ENCODE results near the gene SHISA8.

The SHISA8 gene

GRCh38 chr22:41915035-41915785, at the start of gene SHISA8:
SHISA8 (minus strand) TSS chr22:41915074; CDS start chr22:41914667, 407 bp downstream.
- no peak within 1 kb of the TSS for H3K4me2 ChIP-seq (ENCODE audit: low read depth, low read length, poor library complexity, severe bottlenecking)
- H3K79me2 ChIP-seq (ENCODE audit: insufficient read depth, low read length) = no peaks in the 10 kb centered on the region
- H3F3A ChIP-seq (ENCODE audit: low read depth) = no peaks in the 10 kb centered on the region
- H3K27me3 ChIP-seq (ENCODE audit: insufficient read depth, low read length, poor library complexity, severe bottlenecking) = no peaks in the 10 kb centered on the region
- TF ChIP-seq CTCF (conservative IDR thresholded peaks at IDR 0.05; ENCODE audit: low read length) = no peak
- no peak for TF ChIP-seq EZH2phosphoT487 (IDR thresholded peaks at IDR 0.05; ENCODE audit: borderline replicate concordance)
- H3K9me2 ChIP-seq (replicated peaks; ENCODE audit: low read depth, low read length) = no peaks in the 10 kb centered on the region
- H3K9ac ChIP-seq (ENCODE audit: low read depth, low read length, poor library complexity, severe bottlenecking) = no peak within 1 kb of the TSS
- H4K20me1 ChIP-seq (ENCODE audit: insufficient read depth, low read length, poor library complexity, severe bottlenecking) = no peaks in the 10 kb centered on the region
- peaks cover 6% of the 10 kb centered on the region for H3K4me1 ChIP-seq (ENCODE audit: insufficient read depth, low read length, poor library complexity, severe bottlenecking)
- no peaks in the 10 kb centered on the region for H3K9me3 ChIP-seq (ENCODE audit: insufficient read depth, low read depth, low read length)
- H3K36me3 ChIP-seq (ENCODE audit: insufficient read depth, low read length) = no peaks in the 10 kb centered on the region
- H2AFZ ChIP-seq (ENCODE audit: low read length) = no peak within 1 kb of the TSS
- H3K4me3 ChIP-seq (ENCODE audit: low read length, poor library complexity, severe bottlenecking) = no peak within 1 kb of the TSS

GRCh38 chr22:41964112-41964491, 49.2 kb upstream of the SHISA8 start:
- H3K36me3 ChIP-seq (ENCODE audit: insufficient read depth, low read length) = no peaks in the 10 kb centered on the region
- no peaks in the 10 kb centered on the region for H3K9me2 ChIP-seq (replicated peaks; ENCODE audit: low read depth, low read length)
- H3K27me3 ChIP-seq (ENCODE audit: insufficient read depth, low read length, poor library complexity, severe bottlenecking) = no peaks in the 10 kb centered on the region
- no peak overlapping the region for H3K4me2 ChIP-seq (ENCODE audit: low read depth, low read length, poor library complexity, severe bottlenecking)
- peaks cover 3% of the 10 kb centered on the region for H3K4me1 ChIP-seq (ENCODE audit: insufficient read depth, low read length, poor library complexity, severe bottlenecking)
- H3K9me3 ChIP-seq (ENCODE audit: insufficient read depth, low read depth, low read length) = no peaks in the 10 kb centered on the region
- TF ChIP-seq CTCF (conservative IDR thresholded peaks at IDR 0.05; ENCODE audit: low read length) (no peak), EZH2phosphoT487 (IDR thresholded peaks at IDR 0.05; ENCODE audit: borderline replicate concordance) (no peak)
- no peaks in the 10 kb centered on the region for H3F3A ChIP-seq (ENCODE audit: low read depth)
- no peak overlapping the region for H3K4me3 ChIP-seq (ENCODE audit: low read length, poor library complexity, severe bottlenecking)
- H3K9ac ChIP-seq (ENCODE audit: low read depth, low read length, poor library complexity, severe bottlenecking) = no peak overlapping the region
- no peaks in the 10 kb centered on the region for H3K79me2 ChIP-seq (ENCODE audit: insufficient read depth, low read length)
- no peak overlapping the region for H2AFZ ChIP-seq (ENCODE audit: low read length)
- H4K20me1 ChIP-seq (ENCODE audit: insufficient read depth, low read length, poor library complexity, severe bottlenecking) = no peaks in the 10 kb centered on the region

GRCh38 chr22:41963453-41964111, 48.7 kb upstream of the SHISA8 start:
- Histone ChIP-seq H3K36me3 (ENCODE audit: insufficient read depth, low read length) (no peaks in the 10 kb centered on the region), H3K4me2 (ENCODE audit: low read depth, low read length, poor library complexity, severe bottlenecking) (no peak overlapping the region), H3F3A (ENCODE audit: low read depth) (no peaks in the 10 kb centered on the region), H3K9ac (ENCODE audit: low read depth, low read length, poor library complexity, severe bottlenecking) (no peak overlapping the region), H3K27me3 (ENCODE audit: insufficient read depth, low read length, poor library complexity, severe bottlenecking) (no peaks in the 10 kb centered on the region), H3K4me1 (ENCODE audit: insufficient read depth, low read length, poor library complexity, severe bottlenecking) (peaks cover 3% of the 10 kb centered on the region), H3K9me2 (replicated peaks; ENCODE audit: low read depth, low read length) (no peaks in the 10 kb centered on the region), H3K79me2 (ENCODE audit: insufficient read depth, low read length) (no peaks in the 10 kb centered on the region), H3K4me3 (ENCODE audit: low read length, poor library complexity, severe bottlenecking) (no peak overlapping the region), H2AFZ (ENCODE audit: low read length) (no peak overlapping the region), H3K9me3 (ENCODE audit: insufficient read depth, low read depth, low read length) (no peaks in the 10 kb centered on the region), H4K20me1 (ENCODE audit: insufficient read depth, low read length, poor library complexity, severe bottlenecking) (no peaks in the 10 kb centered on the region)
- TF ChIP-seq CTCF (conservative IDR thresholded peaks at IDR 0.05; ENCODE audit: low read length) (no peak), EZH2phosphoT487 (IDR thresholded peaks at IDR 0.05; ENCODE audit: borderline replicate concordance) (no peak)
